WERI-Rb-1 (cell line): ENCODE measurements around the gene NFE2L2.
"Not testable (repeated sequence)": the region's sequence is repeated elsewhere in the genome, so short reads cannot be mapped to it uniquely, and the experiment has no call there.

Experiments used
- DNase-seq: peaks from one replicate; pipeline ENCODE4 v3.0.0-alpha.2; 2020
- H3K27ac ChIP-seq: fragments of 250-450 bp; sonication (Bioruptor Pico); 2 replicates; pipeline ENCODE4 v1.5.1; 2020; ENCODE audit warnings: mild to moderate bottlenecking, moderate library complexity
- H3K27me3 ChIP-seq: fragments of 250-450 bp; sonication (Bioruptor Pico); 2 replicates; pipeline ENCODE4 v1.5.1; 2021; ENCODE audit warnings: mild to moderate bottlenecking, low read depth, moderate library complexity; ENCODE audit not compliant: insufficient read depth, severe bottlenecking
- H3K36me3 ChIP-seq: fragments of 250-450 bp; sonication (Bioruptor Pico); 2 replicates; pipeline ENCODE4 v1.5.1; 2020; ENCODE audit warnings: mild to moderate bottlenecking, moderate library complexity
- H3K4me3 ChIP-seq: 2 replicates; pipeline ENCODE4 v1.5.1; 2011; ENCODE audit warnings: low read depth, mild to moderate bottlenecking, control low read depth, low read length
- H3K9me3 ChIP-seq: fragments of 250-450 bp; sonication (Bioruptor Pico); 2 replicates; pipeline ENCODE4 v1.5.1; 2021; ENCODE audit warnings: mild to moderate bottlenecking, moderate library complexity; ENCODE audit not compliant: severe bottlenecking
- CTCF ChIP-seq: IDR thresholded peaks from 2 replicates; pipeline ENCODE4 v1.5.1; 2011; ENCODE audit warnings: low read depth, mild to moderate bottlenecking, control low read depth, inconsistent platforms, low read length

Gene NFE2L2

GRCh38 chr2:177264693-177265587 is at the start of gene NFE2L2:
Gene NFE2L2 (minus strand): TSS chr2:177264727. CDS start chr2:177264576, 151 bp downstream.
- H3K27ac ChIP-seq, result peak within 1 kb of the TSS; percentile 97
- H3K4me3 ChIP-seq, result peak within 1 kb of the TSS; percentile 94
- H3K9me3 ChIP-seq, result no peaks in the 10 kb centered on the region
- peak; percentile 90 for DNase-seq
- H3K36me3 ChIP-seq, result peaks cover 8% of the 10 kb centered on the region
- H3K27me3 ChIP-seq, result no peaks in the 10 kb centered on the region
- TF ChIP-seq CTCF, result peak; percentile 42; the same call in 1 of the 2 replicates

GRCh38 chr2:177314194-177314593 is 49.7 kb upstream of the NFE2L2 start:
- Histone ChIP-seq H3K4me3 (no peak overlapping the region), H3K27me3 (no peaks in the 10 kb centered on the region), H3K27ac (no peak overlapping the region), H3K9me3 (no peaks in the 10 kb centered on the region), H3K36me3 (no peaks in the 10 kb centered on the region)
- DNase-seq, result no peak
- no peak for TF ChIP-seq CTCF

- Histone ChIP-seq H3K4me3 (no peak overlapping the region), H3K27ac (no peak overlapping the region), H3K27me3 (no peaks in the 10 kb centered on the region), H3K36me3 (no peaks in the 10 kb centered on the region), H3K9me3 (no peaks in the 10 kb centered on the region)
- no peak for DNase-seq
- no peak for TF ChIP-seq CTCF
Observed at GRCh38 chr2:177313162-177313781, 48.7 kb upstream of the NFE2L2 start.

- H3K9me3 ChIP-seq, result no peaks in the 10 kb centered on the region
- H3K27ac ChIP-seq, result no peak overlapping the region
- DNase-seq, result no peak
- H3K27me3 ChIP-seq, result no peaks in the 10 kb centered on the region
- no peak overlapping the region for H3K4me3 ChIP-seq
- TF ChIP-seq CTCF, result no peak
- H3K36me3 ChIP-seq, result no peaks in the 10 kb centered on the region
Observed at GRCh38 chr2:177312562-177312961, 48.0 kb upstream of the NFE2L2 start.

GRCh38 chr2:177309672-177310309 is 45.3 kb upstream of the NFE2L2 start:
- not testable (repeated sequence) for H3K27ac ChIP-seq, H3K4me3 ChIP-seq, H3K27me3 ChIP-seq, H3K36me3 ChIP-seq, H3K9me3 ChIP-seq, DNase-seq

- no peak overlapping the region for H3K4me3 ChIP-seq
- no peaks in the 10 kb centered on the region for H3K9me3 ChIP-seq
- H3K36me3 ChIP-seq, result no peaks in the 10 kb centered on the region
- no peak for TF ChIP-seq CTCF
- no peak overlapping the region for H3K27ac ChIP-seq
- no peaks in the 10 kb centered on the region for H3K27me3 ChIP-seq
- DNase-seq, result no peak
Observed at GRCh38 chr2:177306550-177306949, 42.0 kb upstream of the NFE2L2 start.
